Activated T-helper 2 cell treated with anti-CD3 and anti-CD28 coated beads, Interferon-gamma antibody, Interleukin-2, Interleukin-4, amounts not matched to agents 10 μg/mL and 5 μg/mL and 100 μg/mL, durations not matched to agents 14 hours and 24 hours and 36 hours (primary cell): ENCODE data around the gene TGFB1I1. TPM values are rescaled to one million over a fixed set of nuclear protein-coding genes. Genes with fewer than 3 reads are reported as not detected.
"Not testable (repeated sequence)": the region's sequence is repeated elsewhere in the genome, so short reads cannot be mapped to it uniquely, and the experiment has no call there.

Experiments used
- DNase-seq: peaks from one replicate; pipeline ENCODE4 v3.0.0; 2021; ENCODE audit warnings: low spot score
- H3K27ac Mint-ChIP-seq: one replicate; pipeline ENCODE4 v1.8.0; 2021; ENCODE audit warnings: mixed read lengths
- H3K27me3 Mint-ChIP-seq: one replicate; pipeline ENCODE4 v1.8.0; 2021; ENCODE audit warnings: low read depth, mixed read lengths
- H3K36me3 Mint-ChIP-seq: one replicate; pipeline ENCODE4 v1.8.0; 2021; ENCODE audit warnings: low read depth, mixed read lengths
- H3K4me1 Mint-ChIP-seq: one replicate; pipeline ENCODE4 v1.8.0; 2021; ENCODE audit warnings: low read depth, mixed read lengths
- H3K4me3 Mint-ChIP-seq: one replicate; pipeline ENCODE4 v1.8.0; 2021; ENCODE audit warnings: low read depth, mild to moderate bottlenecking, moderate library complexity, mixed read lengths
- H3K9me3 Mint-ChIP-seq: one replicate; pipeline ENCODE4 v1.8.0; 2021; ENCODE audit warnings: mixed read lengths
- intact Hi-C: fragments of 100-400 bp; cut with micrococcal nuclease; formaldehyde crosslinking; loops from one replicate; pipeline ENCODE4 v1.15.1; 2023
- total RNA-seq: library from RNA; stranded (reverse); gene quantifications from 2 replicates; pipeline ENCODE4 v1.2.3, GENCODE V29; 2022

Gene TGFB1I1
- total RNA-seq, 1 donor from 2014 or later = 1.7 TPM

DNA sequence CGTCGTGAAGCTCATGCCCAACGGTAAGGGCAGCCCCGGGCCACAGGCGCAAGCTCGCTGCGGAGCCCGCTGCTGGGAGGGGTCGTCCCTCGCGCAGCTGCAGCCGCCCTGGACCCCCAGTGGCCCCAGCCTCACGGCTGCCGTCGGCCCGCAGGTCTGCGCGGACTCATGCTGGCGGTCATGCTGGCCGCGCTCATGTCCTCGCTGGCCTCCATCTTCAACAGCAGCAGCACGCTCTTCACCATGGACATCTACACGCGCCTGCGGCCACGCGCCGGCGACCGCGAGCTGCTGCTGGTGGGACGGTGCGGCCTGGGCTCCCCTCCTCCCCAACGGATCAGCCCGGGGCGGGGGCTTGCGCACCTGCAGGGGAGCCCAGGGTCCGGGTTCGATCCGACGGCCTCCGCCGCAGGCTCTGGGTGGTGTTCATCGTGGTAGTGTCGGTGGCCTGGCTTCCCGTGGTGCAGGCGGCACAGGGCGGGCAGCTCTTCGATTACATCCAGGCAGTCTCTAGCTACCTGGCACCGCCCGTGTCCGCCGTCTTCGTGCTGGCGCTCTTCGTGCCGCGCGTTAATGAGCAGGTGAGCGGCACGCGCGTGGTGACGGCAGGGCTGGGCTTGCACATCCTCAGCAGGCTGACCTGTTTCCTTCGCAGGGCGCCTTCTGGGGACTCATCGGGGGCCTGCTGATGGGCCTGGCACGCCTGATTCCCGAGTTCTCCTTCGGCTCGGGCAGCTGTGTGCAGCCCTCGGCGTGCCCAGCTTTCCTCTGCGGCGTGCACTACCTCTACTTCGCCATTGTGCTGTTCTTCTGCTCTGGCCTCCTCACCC, 16.7 kb downstream of the TGFB1I1 start:
- peaks cover 8% of the 10 kb centered on the region for H3K27me3 Mint-ChIP-seq
- no peak overlapping the region for H3K27ac Mint-ChIP-seq
- DNase-seq = no peak
- intact Hi-C loops = no loop called here
- peaks cover 3% of the 10 kb centered on the region for H3K4me1 Mint-ChIP-seq
- peaks cover 23% of the 10 kb centered on the region for H3K36me3 Mint-ChIP-seq
- H3K4me3 Mint-ChIP-seq = peak overlapping the region; percentile 82
- no peaks in the 10 kb centered on the region for H3K9me3 Mint-ChIP-seq

DNA sequence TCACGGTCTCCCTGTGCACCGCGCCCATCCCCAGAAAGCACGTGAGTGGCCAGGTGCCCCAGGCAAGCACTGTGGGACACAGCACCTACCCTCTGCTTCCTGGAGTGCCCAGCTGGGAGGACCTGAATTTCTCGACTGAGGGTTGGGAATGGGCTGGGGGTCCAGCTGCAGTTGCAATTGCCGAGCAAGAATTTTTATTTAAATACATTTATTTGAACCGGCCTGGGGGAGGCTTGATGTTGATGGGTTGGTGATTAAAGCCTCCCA, 17.3 kb downstream of the TGFB1I1 start:
- DNase-seq = no peak
- intact Hi-C loops = no loop called here
- Mint-ChIP-seq H3K9me3 (no peaks in the 10 kb centered on the region), H3K36me3 (peaks cover 23% of the 10 kb centered on the region), H3K27me3 (peaks cover 8% of the 10 kb centered on the region), H3K27ac (no peak overlapping the region), H3K4me1 (peaks cover 3% of the 10 kb centered on the region), H3K4me3 (peak overlapping the region; percentile 42)

DNA sequence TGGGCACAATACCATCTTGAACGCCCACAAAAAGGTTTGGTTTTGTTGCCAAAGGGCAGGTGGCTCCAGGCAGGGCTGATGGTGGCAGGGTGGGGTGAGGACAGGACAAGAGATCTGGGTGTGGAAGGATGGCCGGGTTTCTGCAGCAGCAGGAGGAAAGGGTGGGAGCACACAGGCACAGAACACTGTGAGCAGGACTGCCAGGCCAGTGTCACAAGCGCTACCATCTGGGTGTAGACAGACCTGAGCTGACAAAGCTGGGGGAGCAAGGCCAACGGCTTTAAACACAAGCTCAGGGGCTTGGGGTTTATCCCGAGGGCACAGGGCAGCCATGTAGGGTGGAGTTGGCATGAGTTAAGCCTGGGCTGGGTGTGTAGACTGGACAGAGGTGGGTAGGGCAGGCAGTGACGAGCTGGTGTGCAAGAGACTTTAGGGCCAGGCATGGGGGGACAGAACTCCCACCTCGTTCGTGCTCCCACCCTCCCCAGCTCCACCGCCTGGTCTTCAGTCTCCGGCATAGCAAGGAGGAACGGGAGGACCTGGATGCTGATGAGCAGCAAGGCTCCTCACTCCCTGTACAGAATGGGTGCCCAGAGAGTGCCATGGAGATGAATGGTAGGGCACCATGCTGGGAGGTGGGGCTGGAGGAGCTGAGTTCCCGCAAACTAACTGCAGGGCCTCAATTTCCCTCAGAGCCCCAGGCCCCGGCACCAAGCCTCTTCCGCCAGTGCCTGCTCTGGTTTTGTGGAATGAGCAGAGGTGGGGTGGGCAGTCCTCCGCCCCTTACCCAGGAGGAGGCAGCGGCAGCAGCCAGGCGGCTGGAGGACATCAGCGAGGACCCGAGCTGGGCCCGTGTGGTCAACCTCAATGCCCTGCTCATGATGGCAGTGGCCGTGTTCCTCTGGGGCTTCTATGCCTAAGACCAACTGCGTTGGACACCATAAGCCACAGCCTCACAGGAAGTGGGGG, 17.9 kb downstream of the TGFB1I1 start:
- Mint-ChIP-seq H3K4me1 (peaks cover 3% of the 10 kb centered on the region), H3K27ac (no peak overlapping the region), H3K27me3 (peaks cover 8% of the 10 kb centered on the region), H3K4me3 (peak overlapping the region; percentile 31), H3K9me3 (no peaks in the 10 kb centered on the region), H3K36me3 (peaks cover 23% of the 10 kb centered on the region)
- intact Hi-C loops = no loop called here
- no peak for DNase-seq

DNA sequence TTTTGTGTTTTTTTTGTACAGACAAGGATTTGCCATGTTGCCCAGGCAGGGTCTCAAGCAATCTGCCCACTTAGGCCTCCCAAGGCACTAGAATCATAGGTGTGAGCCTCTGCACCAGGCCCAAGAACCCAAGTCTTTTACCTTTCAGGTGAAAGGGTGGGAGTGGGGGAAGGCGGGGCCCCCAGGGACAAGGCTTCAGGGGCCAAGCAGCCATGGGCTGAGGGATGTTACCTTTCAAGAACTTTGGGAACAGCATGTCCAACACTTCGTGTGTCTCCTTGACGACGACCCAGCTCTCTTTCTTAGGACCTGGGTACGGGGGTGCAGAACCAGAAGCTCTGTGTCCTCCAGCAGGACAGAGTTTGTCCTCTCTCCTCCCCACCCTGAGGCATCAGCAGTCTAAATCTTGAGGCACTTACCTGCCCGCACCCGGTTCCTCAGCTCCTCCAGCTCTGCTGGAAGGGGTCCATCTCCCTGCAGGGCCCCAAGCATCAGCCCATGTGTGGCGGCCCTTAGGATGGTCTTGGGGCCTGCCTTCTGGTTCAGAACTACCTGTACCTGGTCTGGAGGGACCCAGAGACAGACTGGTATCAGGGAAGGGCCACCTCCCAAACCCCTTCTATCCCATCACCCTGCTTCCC, 19.9 kb downstream of the TGFB1I1 start:
- intact Hi-C loops = no loop called here
- Mint-ChIP-seq H3K27me3 (no peaks in the 10 kb centered on the region), H3K4me3 (no peak overlapping the region), H3K9me3 (no peaks in the 10 kb centered on the region), H3K36me3 (peaks cover 24% of the 10 kb centered on the region), H3K27ac (no peak overlapping the region), H3K4me1 (peaks cover 3% of the 10 kb centered on the region)
- DNase-seq = no peak

DNA sequence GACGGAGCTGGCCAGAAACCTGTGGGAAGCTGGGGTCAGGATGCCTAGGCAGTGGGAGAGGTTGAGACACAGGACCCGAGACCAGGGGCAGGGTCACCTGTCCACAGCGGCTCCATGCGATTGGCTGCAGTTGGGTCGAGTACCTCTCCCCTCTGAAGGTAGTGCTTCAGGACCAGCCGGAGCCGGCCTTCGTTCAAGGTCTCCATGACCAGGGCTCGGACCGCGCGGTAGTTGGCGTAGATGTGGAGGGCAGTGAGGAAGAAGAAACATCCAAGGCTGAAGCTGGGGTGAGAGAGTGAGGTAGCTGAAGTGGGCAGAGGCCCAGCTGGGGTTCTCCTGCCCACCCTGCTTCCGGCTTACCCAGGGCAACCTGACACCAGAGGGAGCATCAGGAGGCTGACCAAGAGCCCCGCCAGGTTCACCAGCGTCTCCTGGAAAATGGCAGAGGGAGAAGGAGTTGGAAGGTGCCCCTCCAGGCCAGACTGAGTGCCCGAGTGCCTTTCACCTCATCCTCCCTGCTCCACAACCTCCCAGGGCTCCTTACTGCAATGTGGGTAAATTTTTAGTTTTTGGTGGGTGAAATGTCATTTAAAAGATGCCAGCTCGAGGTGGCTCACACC, 21.7 kb downstream of the TGFB1I1 start:
- no peak overlapping the region for H3K27ac Mint-ChIP-seq
- no peaks in the 10 kb centered on the region for H3K4me1 Mint-ChIP-seq
- H3K9me3 Mint-ChIP-seq = no peaks in the 10 kb centered on the region
- intact Hi-C loops = no loop called here
- peaks cover 34% of the 10 kb centered on the region for H3K36me3 Mint-ChIP-seq
- no peak overlapping the region for H3K4me3 Mint-ChIP-seq
- no peaks in the 10 kb centered on the region for H3K27me3 Mint-ChIP-seq
- no peak for DNase-seq

DNA sequence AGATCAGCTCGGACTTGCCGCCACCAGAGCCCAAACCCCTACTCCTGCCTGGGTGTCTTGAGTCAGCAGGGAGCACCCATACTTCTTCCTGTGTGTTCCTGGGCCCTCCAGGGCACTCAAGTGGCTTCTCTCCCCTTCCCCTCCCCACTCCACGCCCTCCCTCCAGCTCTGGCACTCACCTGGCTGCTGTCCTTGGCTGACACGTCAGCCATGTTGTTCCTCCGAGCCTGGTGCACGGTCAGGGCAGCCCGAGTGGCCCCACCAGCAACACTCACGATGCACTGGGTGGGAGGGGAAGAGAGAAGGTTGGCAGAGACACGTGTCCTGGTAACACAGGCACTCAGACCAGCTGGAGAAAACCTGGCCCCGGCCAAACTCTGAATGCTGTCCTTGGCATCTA, 24.7 kb downstream of the TGFB1I1 start:
- no peak for DNase-seq
- H3K36me3 Mint-ChIP-seq = peaks cover 35% of the 10 kb centered on the region
- H3K4me3 Mint-ChIP-seq = no peak overlapping the region
- intact Hi-C loops = no loop called here
- no peak overlapping the region for H3K27ac Mint-ChIP-seq
- no peaks in the 10 kb centered on the region for H3K27me3 Mint-ChIP-seq
- no peaks in the 10 kb centered on the region for H3K9me3 Mint-ChIP-seq
- H3K4me1 Mint-ChIP-seq = no peaks in the 10 kb centered on the region

DNA sequence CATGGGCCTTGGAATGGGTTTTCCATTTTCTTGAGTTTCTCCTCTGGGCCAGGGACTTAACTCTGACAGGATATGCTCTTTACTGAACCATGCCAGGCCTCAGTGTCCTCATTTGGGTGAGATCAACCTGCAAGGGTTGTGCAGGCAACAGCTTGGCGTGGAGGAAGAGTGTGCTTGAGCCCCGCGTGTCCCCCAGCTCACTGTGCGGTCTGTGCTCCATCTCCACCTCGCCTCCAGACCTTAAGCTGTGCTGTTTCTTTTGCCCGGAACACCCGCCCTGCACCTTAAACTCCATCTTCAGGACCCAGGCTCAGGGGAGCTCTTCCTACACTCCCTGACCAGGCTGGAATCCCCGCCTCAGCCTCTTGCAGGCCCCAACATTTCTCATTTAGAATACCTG, 26.5 kb downstream of the TGFB1I1 start:
- intact Hi-C loops = no loop called here
- no peak overlapping the region for H3K4me3 Mint-ChIP-seq
- no peaks in the 10 kb centered on the region for H3K27me3 Mint-ChIP-seq
- H3K9me3 Mint-ChIP-seq = no peaks in the 10 kb centered on the region
- no peak overlapping the region for H3K27ac Mint-ChIP-seq
- no peaks in the 10 kb centered on the region for H3K4me1 Mint-ChIP-seq
- DNase-seq = no peak
- H3K36me3 Mint-ChIP-seq = peaks cover 22% of the 10 kb centered on the region

DNA sequence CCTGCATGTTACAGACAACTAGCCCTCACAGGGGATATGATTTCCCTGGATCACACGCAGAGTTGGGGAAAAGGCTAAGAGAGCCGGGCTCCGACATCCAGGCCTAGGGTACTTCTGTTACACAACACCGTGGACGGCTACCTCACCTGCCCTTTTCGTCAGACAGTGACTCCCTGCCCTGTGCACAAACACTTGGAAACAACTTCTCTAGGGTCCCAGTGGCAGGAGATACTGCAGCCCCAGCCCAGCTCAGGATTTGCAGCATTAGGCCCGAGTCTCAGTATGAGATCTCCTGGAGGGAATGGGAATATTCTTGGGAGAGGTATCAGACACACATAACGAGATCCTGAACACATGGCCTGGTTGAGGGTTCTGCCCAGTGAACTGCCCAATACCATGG, 28.0 kb downstream of the TGFB1I1 start:
- Mint-ChIP-seq H3K27ac (no peak overlapping the region), H3K27me3 (no peaks in the 10 kb centered on the region), H3K4me3 (no peak overlapping the region), H3K9me3 (no peaks in the 10 kb centered on the region), H3K4me1 (peaks cover 5% of the 10 kb centered on the region), H3K36me3 (peaks cover 27% of the 10 kb centered on the region)
- DNase-seq = no peak
- intact Hi-C loops = no loop called here

DNA sequence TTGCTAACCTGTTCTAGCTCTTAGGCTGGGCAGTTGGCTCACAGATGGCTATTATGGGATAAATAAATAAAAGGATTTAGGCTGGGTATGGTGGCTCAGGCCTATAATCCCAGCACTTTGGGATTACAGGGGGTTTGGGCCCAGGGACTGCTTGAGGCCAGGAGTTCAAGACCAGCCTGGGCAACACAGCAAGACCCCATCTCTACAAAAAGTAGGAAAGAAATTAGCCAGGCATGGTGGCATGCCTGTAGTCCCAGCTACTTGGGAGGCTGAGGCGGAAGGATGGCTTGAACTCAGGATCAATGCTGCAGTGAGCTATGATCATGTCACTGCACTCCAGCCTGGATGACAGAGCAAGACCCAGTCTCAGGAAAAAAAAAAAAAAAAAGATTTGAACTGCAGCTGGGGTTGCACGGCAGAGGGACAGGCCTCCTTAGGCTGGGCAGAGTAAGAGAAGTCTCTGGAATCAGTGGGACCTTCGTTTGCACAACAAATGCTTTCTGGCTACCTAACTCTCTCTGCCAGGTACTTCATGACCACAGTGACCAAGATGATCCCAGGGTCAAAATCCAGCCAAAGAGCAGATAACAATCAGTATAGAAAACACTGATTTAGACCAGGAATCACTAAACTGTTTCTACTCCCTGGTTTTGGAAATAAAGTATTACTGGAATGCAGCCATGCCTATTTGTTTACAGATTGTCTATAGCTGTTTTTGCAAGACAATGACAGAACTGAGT, 29.4 kb downstream of the TGFB1I1 start:
- H3K9me3 Mint-ChIP-seq = no peaks in the 10 kb centered on the region
- no peaks in the 10 kb centered on the region for H3K27me3 Mint-ChIP-seq
- H3K4me1 Mint-ChIP-seq = peaks cover 15% of the 10 kb centered on the region
- peaks cover 35% of the 10 kb centered on the region for H3K36me3 Mint-ChIP-seq
- no peak for DNase-seq
- intact Hi-C loops = no loop called here
- H3K4me3 Mint-ChIP-seq = no peak overlapping the region
- H3K27ac Mint-ChIP-seq = no peak overlapping the region

DNA sequence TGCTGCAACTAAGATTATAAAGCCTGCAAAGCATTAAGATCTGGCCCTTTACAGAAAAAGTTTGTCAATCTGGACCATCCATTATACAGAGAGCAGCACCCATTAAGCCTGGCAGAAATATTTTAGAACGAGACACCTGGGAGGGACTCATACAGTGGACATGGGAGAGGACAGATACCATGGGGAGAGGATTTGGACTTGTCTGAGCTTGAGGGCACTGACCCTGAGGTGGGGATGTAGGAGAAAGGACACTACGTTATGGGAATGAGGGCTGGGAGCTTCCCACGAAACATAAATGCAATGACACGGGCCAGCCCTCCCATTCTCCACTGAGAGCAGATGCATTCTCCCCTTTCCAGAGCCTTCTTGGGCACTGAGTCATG, 30.0 kb downstream of the TGFB1I1 start:
- Mint-ChIP-seq H3K4me3 (no peak overlapping the region), H3K27me3 (no peaks in the 10 kb centered on the region), H3K9me3 (no peaks in the 10 kb centered on the region), H3K27ac (no peak overlapping the region), H3K4me1 (peaks cover 15% of the 10 kb centered on the region), H3K36me3 (peaks cover 35% of the 10 kb centered on the region)
- intact Hi-C loops = no loop called here
- no peak for DNase-seq

DNA sequence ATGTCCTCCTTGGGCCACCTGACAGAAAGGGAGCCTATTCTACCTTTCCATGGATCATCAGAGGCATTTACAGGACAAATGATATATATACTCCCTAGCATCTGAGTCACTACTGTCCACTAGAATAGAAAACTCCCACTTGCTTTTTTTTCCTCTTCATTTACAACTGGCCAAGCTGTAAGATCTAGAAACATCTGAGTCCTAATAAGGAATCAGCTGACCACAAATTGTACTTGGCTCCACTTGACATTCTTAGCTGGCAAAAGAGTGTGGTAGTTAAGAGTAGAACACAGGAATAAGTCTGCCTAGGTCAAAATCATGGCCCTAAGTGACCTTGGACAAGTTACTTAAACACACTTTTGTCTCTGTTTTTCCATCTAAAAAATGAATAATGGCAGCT, 31.0 kb downstream of the TGFB1I1 start:
- H3K27ac Mint-ChIP-seq = no peak overlapping the region
- H3K4me3 Mint-ChIP-seq = no peak overlapping the region
- H3K36me3 Mint-ChIP-seq = peaks cover 29% of the 10 kb centered on the region
- H3K9me3 Mint-ChIP-seq = no peaks in the 10 kb centered on the region
- intact Hi-C loops = no loop called here
- no peaks in the 10 kb centered on the region for H3K27me3 Mint-ChIP-seq
- peaks cover 21% of the 10 kb centered on the region for H3K4me1 Mint-ChIP-seq
- DNase-seq = no peak

DNA sequence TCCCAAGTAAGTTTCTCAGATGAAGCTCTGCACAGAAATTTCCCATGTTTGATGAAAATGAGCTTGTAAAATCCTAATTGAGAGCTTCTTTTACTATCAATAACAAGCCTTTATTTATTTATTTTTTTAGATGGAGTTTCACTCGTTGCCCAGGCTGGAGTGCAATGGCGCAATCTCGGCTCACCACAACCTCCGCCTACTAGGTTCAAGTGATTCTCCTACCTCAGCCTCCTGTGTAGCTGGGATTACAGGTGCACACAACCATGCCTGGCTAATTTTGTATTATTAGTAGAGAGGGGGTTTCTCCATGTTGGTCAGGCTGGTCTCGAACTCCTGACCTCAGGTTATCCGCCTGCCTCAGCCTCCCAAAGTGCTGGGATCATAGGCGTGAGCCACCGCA, 31.6 kb downstream of the TGFB1I1 start:
- H3K27me3 Mint-ChIP-seq, H3K27ac Mint-ChIP-seq, H3K4me3 Mint-ChIP-seq, H3K9me3 Mint-ChIP-seq, DNase-seq, intact Hi-C loops: not testable (repeated sequence)
- H3K36me3 Mint-ChIP-seq = peaks cover 30% of the 10 kb centered on the region
- peaks cover 21% of the 10 kb centered on the region for H3K4me1 Mint-ChIP-seq
